Neural cell (in vitro differentiated cells): ENCODE data around the gene CNTN4.

Experiments used
- EP300 ChIP-seq: fragments of 450-650 bp; conservative IDR thresholded peaks from 2 replicates; pipeline ENCODE4 v1.6.1; 2014; ENCODE audit warnings: antibody characterized with exemption, mild to moderate bottlenecking, moderate library complexity; ENCODE audit not compliant: poor library complexity, severe bottlenecking
- EZH2 ChIP-seq: fragments of 200-600, 300-800 bp; shearing (Covaris generic), sonication (generic); IDR thresholded peaks from 2 replicates; pipeline ENCODE4 v1.6.1; 2014; ENCODE audit warnings: antibody characterized with exemption, low read length, borderline replicate concordance, mild to moderate bottlenecking; ENCODE audit not compliant: insufficient read depth, poor library complexity, severe bottlenecking
- POLR2AphosphoS5 ChIP-seq: IDR thresholded peaks from 2 replicates; pipeline ENCODE4 v1.6.1; 2012
- RAD21 ChIP-seq: fragments of 450-650 bp; conservative IDR thresholded peaks from 2 replicates; pipeline ENCODE4 v1.6.1; 2014; ENCODE audit warnings: antibody characterized with exemption, mild to moderate bottlenecking, moderate library complexity
- SMC3 ChIP-seq: fragments of 450-650 bp; conservative IDR thresholded peaks from 2 replicates; pipeline ENCODE4 v1.6.1; 2014; ENCODE audit warnings: antibody characterized with exemption, mild to moderate bottlenecking, moderate library complexity; ENCODE audit not compliant: poor library complexity
- TAF1 ChIP-seq: IDR thresholded peaks from 2 replicates; pipeline ENCODE4 v1.6.1; 2012; ENCODE audit warnings: low read depth
- TF ChIP-seq, protein P1 (sequence below): IDR thresholded peaks from 2 replicates; pipeline ENCODE4 v1.6.1; 2012; ENCODE audit warnings: borderline replicate concordance
- TF ChIP-seq, protein P2 (sequence below): fragments of 450-650 bp; IDR thresholded peaks from 2 replicates; pipeline ENCODE4 v1.5.1; 2014; ENCODE audit warnings: antibody characterized with exemption, mild to moderate bottlenecking, moderate library complexity; ENCODE audit not compliant: poor library complexity, severe bottlenecking

DNA sequence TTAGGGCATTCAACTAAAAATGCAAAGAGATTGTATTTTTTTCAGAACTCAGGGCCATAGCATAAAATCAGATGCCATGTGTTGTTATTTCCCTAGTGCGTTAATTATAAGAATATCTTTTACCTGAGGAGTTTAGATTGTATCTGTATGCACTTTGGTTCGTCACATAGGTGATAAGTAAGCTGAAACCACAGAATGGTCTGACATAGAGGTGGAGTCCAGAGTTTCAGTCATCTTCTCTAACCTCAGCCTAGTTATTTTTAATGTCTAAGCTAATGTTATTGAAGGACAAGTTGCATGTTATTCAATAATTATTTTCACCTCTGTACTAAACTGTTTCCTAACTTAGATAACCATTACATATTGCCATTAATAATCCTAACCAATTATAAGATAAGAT, 27.1 kb upstream of the CNTN4 start:
- TF ChIP-seq, protein P1, sequence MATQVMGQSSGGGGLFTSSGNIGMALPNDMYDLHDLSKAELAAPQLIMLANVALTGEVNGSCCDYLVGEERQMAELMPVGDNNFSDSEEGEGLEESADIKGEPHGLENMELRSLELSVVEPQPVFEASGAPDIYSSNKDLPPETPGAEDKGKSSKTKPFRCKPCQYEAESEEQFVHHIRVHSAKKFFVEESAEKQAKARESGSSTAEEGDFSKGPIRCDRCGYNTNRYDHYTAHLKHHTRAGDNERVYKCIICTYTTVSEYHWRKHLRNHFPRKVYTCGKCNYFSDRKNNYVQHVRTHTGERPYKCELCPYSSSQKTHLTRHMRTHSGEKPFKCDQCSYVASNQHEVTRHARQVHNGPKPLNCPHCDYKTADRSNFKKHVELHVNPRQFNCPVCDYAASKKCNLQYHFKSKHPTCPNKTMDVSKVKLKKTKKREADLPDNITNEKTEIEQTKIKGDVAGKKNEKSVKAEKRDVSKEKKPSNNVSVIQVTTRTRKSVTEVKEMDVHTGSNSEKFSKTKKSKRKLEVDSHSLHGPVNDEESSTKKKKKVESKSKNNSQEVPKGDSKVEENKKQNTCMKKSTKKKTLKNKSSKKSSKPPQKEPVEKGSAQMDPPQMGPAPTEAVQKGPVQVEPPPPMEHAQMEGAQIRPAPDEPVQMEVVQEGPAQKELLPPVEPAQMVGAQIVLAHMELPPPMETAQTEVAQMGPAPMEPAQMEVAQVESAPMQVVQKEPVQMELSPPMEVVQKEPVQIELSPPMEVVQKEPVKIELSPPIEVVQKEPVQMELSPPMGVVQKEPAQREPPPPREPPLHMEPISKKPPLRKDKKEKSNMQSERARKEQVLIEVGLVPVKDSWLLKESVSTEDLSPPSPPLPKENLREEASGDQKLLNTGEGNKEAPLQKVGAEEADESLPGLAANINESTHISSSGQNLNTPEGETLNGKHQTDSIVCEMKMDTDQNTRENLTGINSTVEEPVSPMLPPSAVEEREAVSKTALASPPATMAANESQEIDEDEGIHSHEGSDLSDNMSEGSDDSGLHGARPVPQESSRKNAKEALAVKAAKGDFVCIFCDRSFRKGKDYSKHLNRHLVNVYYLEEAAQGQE: no peak
- TF ChIP-seq TAF1 (no peak), EZH2 (no peak), POLR2AphosphoS5 (no peak), RAD21 (no peak), SMC3 (no peak), EP300 (no peak)
- TF ChIP-seq, protein P2, sequence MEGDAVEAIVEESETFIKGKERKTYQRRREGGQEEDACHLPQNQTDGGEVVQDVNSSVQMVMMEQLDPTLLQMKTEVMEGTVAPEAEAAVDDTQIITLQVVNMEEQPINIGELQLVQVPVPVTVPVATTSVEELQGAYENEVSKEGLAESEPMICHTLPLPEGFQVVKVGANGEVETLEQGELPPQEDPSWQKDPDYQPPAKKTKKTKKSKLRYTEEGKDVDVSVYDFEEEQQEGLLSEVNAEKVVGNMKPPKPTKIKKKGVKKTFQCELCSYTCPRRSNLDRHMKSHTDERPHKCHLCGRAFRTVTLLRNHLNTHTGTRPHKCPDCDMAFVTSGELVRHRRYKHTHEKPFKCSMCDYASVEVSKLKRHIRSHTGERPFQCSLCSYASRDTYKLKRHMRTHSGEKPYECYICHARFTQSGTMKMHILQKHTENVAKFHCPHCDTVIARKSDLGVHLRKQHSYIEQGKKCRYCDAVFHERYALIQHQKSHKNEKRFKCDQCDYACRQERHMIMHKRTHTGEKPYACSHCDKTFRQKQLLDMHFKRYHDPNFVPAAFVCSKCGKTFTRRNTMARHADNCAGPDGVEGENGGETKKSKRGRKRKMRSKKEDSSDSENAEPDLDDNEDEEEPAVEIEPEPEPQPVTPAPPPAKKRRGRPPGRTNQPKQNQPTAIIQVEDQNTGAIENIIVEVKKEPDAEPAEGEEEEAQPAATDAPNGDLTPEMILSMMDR: no peak
